GM15510 (cell line): ENCODE measurements around the gene SAPCD1.

Experiments
- POLR2A ChIP-seq: IDR thresholded peaks from 3 replicates; pipeline ENCODE4 v1.6.1; 2011; ENCODE audit warnings: borderline replicate concordance; ENCODE audit not compliant: insufficient read length; ENCODE audit errors: extremely low read depth

The SAPCD1 gene

DNA sequence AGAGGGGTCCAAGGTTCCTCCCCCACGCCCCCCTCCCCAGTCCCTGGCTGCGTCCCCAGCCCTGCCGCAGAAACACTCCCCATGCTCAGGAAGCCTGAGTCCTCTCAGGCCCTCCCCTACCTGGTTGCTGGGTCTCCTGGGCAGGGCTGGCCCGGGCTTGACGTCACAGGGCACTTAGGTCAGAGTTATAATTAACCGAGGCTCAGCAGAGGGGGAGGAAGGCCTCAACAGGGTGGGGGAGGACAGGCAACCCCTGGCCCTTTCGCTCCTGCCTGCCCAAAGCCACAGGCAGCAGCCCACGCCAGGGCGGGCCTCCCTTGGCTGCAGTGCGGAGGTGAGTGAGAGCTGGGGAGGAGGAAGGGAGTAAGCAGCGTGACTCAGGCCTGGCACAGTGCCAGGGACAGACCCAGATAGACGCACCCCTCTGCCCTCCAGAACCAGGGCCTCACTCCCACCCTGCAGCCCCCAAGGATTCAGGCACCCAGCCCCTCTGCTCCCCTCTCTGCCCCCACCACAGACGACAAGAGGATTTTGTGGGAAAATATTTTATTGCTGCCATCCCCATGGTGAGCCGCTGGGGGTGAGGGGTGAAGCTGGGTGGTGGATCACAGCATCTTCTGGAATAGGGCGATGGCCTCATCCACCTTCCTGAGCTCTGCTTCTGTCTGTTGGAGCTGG lies 14.7 kb downstream of the SAPCD1 start, which contains the start of gene VWA7:
Gene VWA7, minus strand, starts transcription at position 340 of the 678 bp plus-strand sequence. CDS start 549 bp downstream, outside the sequence.
- no peak for TF ChIP-seq POLR2A

DNA sequence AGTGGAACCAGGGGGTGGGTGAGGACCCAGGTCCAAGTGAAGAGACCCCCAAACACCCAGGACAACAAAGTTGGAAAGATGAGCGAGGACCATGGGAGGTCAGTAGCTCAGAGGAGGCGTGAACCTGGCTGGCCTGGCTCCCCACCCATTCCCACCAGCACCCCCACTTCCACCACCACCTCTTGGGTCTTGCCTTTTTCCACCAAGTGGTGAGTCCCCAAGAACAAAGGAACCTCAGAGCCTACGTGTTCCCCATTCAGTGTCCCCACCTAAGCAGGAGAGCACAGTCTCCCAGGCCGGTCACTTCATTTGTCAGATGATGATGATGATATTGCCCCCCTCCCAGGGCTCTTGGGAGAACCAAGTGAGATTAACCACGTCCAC lies 15.2 kb downstream of the SAPCD1 start:
- no peak for TF ChIP-seq POLR2A

DNA sequence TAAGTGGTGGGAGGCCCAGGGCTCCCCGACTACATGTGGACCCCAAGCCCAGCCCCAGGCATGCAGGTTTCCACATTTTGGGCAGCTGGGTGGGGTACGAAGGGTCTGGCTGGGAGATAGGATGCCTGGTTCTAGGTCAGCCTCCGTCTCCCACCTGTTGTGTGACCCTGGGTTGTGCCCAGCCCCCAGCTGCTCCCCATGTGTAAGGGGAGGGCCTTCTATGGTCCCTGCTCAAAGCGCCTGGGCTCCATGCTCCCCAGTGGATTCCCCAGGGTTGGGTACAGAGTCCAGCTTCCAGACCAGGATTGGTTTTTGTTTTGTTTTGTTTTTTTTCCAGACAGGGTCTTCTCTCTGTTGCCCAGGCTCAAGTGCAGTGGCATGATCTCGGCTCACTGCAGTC lies 15.7 kb downstream of the SAPCD1 start:
- no peak for TF ChIP-seq POLR2A

DNA sequence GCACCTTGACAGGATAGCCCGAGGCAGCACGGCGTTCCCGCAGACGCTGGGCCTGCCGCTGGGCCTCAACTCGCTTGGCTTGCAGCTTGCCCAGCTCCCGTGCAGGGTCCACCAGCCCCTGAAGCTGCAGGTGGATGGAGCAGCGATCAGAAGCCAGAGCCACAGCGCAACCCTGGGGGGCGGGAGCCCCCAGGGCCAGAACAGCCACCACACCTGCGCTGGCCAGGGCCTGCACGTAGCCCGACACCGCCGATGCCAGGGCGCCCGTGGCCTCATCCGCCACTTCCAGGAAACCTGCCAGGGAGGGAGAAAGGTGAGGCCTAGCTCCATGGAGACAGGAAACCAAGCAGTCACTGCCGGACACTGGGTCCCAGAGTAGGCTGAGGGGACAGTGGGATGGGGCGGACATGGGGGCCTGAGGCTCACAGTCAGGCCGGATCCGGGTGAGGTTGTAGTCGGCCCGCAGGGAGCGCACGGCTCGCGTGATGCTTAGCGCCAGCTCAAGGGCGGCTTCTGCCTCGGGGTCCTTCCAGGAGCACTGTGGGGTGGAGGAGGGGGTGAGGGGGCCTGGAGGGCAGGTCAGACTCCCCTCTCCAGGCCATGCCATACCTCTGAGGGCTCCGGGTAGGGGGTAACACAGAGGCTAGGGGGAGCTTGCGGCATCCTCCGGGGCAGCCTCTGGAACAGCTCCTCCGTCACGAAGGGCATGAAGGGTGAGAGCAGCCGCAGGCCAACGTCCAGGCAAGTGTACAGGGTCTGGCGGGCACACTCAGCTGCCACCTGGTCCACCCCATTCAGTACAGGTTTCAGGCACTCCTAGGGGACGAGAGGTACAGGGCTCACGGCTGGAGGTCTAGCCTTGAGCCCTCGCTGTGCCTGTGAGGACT lies 16.8 kb downstream of the SAPCD1 start:
- no peak for TF ChIP-seq POLR2A

DNA sequence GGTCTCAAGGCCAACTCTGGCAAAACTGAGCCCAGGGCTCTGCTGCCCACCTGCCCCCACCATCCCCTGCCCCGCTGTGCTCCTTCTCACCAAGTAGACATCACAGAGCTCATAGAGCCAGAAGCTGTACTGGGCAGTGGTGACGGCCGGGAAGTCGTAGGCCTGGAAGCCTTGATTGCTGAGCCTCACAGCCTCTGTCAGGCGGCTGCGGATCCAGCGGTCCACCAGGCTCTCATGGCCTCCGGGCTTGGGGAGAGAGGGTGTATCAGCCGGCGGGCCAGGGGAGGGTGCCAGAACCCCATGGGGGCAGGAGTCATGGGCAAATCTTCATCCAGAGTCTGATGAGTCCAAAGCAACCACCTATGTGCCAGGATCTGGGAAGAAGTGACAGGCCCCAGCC lies 17.5 kb downstream of the SAPCD1 start:
- TF ChIP-seq POLR2A: no peak

DNA sequence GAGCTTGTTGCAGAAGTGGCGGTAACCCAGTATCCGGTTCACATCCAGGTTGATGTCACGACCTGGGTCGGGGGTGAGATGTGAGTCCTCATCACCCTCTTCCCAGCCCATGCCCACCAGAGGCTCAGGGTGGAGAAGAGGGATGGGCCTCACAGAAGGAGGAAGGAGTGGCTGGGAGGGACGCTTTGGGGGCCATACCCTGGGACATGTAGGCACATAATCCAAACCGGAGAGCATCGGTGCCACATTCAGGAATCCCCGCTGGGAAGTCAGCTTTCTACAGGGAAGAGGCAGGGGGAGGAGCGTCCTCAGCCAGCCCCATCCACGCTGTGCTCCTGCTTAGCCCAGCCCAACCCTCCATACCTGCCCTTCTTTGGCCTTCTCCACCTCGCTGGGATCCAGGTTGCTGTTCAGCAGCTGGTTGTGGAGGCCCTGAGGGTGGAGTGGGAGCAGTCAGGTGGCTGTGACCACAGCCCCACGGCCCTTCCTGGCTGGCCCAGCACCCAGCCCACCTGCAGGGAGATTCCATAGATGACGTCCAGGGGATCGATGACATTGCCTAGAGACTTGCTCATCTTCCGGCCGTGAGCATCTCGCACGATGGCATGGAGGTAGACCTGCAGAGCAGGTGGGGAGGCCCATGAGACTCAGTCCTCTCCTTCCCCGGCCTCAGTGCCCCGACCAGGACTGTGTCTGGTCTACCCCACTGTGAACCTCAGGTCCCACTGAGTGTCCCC lies 18.2 kb downstream of the SAPCD1 start:
- no peak for TF ChIP-seq POLR2A

DNA sequence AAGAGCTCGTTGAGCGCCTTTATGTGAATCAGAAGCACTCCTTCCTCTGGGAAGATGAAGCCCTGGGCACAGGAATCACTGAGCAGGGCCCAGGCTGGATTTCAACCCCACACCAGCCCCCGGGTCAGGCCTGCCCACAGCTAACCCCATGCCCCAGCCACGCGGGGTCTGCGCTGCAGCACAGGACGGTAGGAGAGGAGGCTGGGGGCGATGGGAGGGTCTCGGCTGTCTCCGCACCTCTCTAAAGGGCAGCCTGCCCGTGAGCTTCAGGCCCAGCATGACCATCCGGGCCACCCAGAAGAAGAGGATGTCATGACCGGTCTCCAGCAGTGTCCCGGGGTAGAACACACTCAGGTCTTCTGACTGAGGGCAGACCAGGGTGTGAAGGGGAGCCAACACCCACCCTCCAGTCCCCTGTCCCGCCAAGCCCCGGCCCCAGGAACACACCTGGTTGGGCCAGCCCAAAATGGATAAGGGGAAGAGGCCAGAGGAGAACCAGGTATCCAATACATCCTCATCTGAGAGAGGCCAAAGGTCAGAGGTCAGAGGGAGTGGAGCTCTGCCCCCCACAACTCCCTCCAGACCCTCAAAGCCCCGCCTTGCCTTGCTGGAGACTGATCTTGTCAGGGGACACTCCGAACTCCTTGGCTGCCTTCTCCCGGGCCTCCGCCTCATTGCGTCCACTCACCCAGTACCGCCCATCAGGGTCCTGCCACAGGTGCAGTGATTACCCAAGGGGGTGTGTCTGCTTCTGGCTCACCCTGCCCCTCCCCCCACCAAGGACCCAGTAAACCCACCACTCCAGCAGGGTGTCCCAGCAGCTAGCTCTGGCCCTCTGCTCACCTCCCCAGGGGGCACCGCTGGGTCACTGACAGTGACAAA lies 19.0 kb downstream of the SAPCD1 start:
- TF ChIP-seq POLR2A: no peak

DNA sequence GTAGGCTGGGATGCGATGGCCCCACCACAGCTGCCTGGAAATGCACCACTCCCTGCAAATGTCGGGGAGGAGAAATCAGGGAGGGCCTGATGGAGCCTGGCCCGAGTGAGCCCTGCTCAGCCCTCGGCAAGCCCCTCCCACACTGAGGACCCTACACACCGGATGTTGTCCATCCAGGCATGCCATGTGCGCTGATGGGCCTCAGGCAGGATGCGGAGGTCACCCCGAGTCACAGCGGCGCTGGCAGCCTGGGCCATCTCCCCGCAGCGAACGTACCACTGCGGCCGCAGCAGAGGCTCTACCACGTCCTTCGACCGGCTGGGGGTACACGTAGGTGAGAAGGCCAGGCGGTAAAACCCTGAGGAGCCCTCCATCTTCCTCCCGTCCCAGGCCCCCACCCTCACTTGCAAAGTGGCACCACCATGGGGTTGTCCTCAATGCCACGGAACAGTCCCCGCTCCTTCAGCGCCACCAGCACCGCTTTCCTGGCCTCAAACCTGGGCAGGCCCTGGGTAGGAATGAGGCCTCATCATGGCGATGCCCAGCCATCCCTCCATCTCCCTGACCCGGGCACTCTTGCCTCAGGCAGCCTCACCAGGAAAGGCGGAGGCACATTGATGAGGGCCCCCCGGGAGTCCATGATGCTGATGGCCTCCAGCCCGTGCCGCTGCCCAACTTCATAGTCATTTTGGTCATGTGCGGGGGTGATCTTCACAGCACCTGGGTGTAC lies 19.8 kb downstream of the SAPCD1 start:
- no peak for TF ChIP-seq POLR2A

DNA sequence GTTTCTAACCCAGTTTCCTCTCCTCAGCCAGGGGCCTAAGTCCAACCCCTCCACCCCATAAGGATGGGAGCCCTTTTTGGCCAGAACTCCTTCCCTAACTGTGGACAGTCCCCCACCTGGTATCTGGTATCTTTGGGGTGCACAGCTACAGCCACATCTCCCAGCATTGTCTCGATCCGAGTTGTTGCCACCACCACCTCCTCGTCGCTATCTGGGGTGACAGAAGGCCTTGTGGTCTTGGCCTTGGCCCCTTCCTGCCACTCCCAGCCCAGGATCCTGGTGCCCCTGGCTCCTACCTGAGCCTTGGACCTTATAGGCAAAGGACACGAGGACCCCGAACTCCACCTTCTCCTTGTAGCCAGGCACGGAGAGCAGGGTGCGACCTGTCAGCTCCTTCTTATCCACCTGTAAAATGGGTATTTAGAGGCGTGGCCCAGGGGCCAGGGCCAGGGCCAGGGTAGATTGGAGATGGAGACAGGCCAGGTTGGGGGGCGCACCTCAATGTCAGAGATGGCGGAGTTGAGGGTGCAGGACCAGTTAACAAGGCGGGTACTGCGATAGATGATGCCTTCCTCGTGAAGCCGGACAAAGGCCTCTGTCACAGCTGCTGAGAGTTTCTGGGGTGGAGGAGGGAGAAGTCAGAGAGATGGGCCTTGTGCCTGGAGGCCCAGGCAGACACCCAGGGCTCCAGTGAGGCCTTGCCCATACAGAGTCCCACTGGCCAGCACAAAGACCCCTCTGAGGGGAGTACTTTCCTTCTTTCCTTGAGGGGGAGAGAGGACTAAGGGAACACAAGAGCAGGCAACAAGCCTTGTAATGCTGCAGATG lies 21.9 kb downstream of the SAPCD1 start:
- TF ChIP-seq POLR2A: no peak

DNA sequence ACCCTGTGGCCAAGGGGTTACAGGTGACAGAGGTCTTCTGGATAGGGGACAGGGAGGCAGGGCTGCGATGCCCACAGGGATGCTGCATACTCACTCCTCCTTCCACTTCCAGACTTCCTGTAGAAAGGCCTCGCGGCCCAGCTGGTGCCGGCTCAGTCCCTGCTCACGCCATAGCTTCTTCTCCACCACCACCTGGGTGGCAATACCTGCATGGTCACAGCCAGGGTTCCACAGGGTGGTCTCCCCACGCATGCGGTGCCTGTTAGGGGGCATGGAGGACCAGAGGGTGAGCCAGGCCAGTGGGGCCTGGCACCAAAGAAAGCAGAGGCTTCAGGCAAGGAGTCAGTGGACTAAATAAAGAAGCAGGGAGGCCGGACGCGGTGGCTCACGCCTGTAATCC lies 23.0 kb downstream of the SAPCD1 start:
- no peak for TF ChIP-seq POLR2A

DNA sequence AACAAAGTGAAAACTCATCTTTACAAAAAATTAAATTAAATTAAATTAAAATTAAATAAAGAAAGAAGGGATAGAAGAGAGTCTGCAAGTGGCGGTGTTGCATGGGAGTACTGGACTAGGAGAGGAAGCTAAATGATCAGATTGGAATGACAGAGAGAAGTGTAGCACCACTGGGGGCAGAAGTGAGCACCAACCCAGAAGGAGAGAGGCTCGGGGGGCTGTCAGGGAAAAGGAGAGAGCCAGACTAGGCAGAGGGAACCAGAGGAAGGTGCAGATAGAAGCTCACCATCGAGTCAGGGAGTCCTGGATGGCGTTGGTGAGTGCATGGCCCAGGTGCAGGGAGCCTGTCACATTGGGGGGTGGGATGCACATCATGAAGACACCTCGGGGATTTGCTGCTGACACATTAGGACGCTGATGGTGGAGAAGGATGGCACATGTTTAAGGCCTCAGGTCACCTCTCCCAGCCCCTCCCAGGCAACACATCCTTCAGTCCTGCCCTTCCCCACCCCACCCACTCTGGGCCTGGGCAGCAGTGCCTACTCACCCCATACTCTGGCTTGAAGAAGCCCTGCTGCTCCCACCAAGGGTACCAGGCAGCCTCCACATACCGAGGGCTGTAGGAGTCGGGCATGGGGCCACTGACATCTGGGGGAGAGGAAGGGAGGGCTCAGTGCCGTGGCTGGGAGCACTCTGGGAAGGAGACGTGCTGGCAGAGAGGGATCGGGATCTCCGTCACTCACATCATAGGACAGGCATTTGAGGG lies 29.1 kb downstream of the SAPCD1 start:
- no peak for TF ChIP-seq POLR2A

DNA sequence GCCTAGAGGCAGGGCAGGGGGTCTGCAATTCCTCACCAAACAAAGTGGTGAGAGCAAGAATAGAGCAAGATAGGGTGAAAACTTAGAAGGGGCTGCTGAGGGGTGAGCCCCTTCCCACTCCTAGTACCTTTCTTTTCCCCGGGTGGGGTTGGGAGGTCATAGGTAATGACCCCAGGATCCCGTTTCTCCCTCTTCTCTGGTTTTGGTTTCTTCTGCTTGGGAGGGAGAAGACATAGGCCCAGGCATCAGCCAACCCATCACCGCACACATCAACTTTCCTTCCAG lies 29.6 kb downstream of the SAPCD1 start:
- no peak for TF ChIP-seq POLR2A
